Cardiac fibroblast (primary cell): ENCODE data around the gene LITAFD.

Source experiments
- DNase-seq, 2 donors: peaks; one replicate each; pipeline versions ENCODE4 v3.0.0 to v3.0.0-alpha.2; 2010; ENCODE audit warnings: low read depth in 2 of 2
- H3K4me3 ChIP-seq, 2 donors: replicated peaks in 1 of 2; 1 replicate in 1 of 2; 2 replicates in 1 of 2; pipeline ENCODE4 v1.5.1; 2011; ENCODE audit warnings: low read depth in 2 of 2, low read length in 2 of 2, mild to moderate bottlenecking in 2 of 2, moderate library complexity in 1 of 2
- TF ChIP-seq, protein P1 (sequence below): IDR thresholded peaks from one replicate; pipeline ENCODE4 v1.5.1; 2011; ENCODE audit warnings: low read depth, mild to moderate bottlenecking, low read length, inconsistent platforms

LITAFD gene

DNA sequence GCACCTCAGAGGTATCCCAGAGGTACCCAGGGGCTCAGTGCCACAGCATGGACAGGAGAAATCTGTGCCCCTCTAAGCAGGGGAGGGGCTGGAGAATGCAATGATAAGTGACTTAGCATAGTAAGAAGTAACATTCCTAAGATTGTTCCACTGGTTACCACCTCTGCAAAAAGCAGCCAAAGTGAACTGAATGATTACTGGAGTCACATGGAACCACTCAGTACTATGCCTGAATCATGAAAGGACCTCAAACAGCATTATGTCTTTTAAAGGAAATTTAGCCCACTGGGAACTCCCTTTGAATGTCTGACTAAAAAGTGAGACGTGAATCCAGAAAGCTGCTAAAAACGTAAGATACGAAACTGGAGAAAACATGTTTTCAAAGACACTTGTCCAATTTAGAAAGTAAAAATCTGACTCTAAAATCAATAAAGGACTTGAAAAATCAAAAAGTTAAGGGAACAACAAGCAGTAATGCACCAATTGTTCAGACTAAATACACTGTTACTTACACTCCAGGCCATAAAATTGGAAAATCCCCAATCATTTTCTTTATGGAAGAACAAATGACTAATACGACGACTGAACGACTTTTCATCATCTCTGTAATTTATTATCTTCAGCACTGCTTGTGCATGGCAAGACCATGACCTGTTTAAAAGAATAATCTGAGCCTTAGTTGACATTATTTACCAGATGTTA lies 38.6 kb downstream of the LITAFD start:
- H3K4me3 ChIP-seq, result no peak overlapping the region
- TF ChIP-seq, protein P1, sequence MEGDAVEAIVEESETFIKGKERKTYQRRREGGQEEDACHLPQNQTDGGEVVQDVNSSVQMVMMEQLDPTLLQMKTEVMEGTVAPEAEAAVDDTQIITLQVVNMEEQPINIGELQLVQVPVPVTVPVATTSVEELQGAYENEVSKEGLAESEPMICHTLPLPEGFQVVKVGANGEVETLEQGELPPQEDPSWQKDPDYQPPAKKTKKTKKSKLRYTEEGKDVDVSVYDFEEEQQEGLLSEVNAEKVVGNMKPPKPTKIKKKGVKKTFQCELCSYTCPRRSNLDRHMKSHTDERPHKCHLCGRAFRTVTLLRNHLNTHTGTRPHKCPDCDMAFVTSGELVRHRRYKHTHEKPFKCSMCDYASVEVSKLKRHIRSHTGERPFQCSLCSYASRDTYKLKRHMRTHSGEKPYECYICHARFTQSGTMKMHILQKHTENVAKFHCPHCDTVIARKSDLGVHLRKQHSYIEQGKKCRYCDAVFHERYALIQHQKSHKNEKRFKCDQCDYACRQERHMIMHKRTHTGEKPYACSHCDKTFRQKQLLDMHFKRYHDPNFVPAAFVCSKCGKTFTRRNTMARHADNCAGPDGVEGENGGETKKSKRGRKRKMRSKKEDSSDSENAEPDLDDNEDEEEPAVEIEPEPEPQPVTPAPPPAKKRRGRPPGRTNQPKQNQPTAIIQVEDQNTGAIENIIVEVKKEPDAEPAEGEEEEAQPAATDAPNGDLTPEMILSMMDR, result no peak
- DNase-seq, result no peak

DNA sequence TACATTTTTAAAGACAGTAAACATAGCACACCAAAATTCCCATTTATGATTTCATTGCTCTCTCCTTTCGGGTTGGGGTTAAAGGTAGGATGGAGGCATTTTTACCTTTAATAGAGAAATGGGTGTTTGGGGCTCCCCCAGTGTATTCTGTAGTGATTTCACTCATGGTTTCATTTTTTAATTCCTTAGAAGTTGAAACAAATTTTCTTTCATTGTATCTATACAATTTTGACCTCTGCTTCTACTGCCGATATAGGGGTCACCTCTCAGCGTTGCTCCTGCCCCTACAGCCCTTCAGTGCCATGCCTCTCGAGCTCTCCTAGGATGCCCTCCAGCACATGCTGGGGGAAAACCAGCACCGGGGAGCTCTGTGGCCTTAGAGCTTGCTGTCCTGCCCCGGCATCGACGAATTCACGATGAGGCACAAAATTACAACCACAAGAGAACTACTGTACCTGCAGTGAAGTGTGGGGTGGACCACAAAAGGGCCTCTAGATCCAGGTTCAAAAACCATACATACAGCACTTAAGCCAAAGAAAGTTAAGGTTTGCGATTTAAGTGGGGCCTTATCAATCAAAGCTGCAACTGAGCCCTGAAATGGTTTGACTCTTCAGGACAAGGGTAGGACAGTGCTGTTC lies 39.3 kb downstream of the LITAFD start:
- H3K4me3 ChIP-seq, result no peak overlapping the region
- TF ChIP-seq, protein P1, result no peak
- no peak for DNase-seq

DNA sequence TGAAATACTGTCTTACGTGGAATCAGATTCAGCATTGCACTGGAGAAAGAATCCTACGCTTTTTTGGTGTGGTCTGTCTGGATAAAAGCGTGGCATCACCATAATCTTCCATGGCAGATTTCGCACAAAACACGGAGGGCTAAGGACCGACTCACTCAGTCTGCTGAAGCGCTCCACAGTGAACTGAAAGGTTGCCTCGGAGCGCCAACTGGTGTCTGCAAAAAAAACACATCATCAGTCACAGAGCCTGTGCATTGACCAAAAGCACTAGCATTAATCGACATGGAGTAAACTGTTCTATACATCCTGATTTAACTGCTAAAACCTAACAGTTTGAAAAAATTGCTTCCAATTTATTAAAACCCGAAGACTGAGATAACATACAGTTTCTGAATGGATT lies 41.0 kb downstream of the LITAFD start:
- DNase-seq, result no peak
- no peak overlapping the region for H3K4me3 ChIP-seq
- TF ChIP-seq, protein P1, result no peak

DNA sequence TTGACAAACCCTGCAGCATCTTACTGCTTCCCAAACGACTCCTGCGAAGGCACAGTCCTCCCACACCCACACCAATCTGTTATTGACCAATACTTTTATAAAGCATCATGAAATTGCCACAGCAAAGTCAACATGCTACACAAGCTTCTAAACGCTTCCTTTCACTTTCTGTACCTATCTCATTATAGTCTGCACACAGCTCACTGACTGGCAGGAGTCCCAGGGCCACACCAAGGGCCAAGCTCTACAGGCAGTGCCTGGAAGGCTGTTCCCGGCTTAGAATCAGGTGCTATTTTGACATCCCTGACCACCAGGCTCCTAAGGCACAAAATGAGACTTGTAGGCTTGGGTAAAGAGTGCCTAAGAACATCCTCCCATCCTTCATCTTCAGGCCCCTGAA lies 42.1 kb downstream of the LITAFD start:
- no peak overlapping the region for H3K4me3 ChIP-seq
- TF ChIP-seq, protein P1, result no peak
- no peak for DNase-seq

DNA sequence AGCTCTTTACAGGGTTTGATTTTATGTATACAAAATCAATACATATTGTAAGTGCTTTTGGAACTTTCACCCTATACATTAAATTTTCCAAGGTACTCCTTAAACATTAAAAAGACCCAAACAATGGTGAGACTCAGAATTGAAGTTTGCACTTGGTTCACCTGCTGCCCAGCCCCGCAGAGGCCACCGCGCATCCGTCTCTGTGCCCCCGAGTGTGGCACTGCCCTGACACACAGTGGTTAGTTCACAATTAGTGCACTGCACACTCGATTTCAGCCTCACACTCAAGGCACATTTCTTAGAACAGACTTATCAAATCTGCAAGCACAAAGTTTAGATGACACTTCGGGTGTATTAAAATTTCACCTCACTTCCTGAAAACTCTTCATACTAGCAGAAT lies 43.3 kb downstream of the LITAFD start:
- TF ChIP-seq, protein P1, result no peak
- H3K4me3 ChIP-seq, result no peak overlapping the region
- DNase-seq, result no peak

DNA sequence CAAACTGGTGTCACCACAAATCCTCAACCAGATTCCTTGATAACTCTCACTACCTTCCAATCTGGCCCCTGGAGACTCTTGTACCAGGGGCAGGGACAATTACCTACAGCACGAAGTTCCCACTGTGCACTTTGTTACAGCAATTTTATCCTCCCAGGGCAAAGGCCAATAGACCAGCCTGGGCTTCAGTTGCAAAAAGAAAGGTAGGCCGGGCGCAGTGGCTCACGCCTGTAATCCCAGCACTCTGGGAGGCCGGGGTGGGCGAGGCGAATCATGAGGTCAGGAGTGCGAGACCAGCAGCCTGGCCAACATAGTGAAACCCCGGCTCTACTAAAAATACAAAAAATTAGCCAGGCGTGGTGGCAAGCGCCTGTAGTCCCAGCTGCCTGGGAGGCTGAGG lies 44.7 kb downstream of the LITAFD start:
- H3K4me3 ChIP-seq, result no peak overlapping the region
- TF ChIP-seq, protein P1, result no peak
- DNase-seq, result no peak
